ENCODE results near the gene LRRC15.

Gene LRRC15

DNA sequence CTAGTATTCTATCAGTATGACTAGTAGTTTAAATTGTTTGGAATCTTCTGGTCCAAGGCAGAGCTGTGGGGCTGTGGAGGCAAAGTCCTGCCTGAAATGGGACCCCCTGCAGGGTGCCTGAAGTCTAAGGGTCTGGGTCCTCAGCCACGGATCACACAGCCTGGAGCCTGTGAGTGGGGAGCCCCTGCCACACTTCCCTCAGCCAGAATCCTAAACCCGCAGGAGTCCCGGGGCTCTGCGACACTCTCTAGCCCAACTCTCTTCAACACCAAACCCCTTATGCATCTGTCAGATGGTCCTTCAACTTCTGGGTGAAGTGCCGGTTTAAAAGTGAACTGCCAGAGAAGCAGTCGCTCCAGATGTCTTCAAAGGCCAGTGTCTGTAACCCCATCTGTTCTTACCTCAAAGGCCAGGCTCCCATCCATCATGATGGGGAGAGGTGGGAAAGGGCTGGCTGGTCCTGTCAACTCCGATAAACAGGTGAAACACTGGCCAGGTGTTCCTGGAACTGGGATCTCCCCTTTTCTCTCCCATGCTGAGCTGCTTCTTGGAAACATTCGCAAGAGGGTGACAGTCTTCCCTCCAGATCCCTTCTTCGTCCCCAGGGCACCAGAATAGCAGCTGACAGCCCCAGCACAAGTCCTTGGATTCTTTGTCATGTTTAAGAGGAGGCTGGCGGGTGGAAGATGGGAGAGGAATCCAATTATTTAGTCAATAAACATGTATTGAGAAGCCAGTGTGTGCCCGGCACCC lies 64.0 kb downstream of the LRRC15 start:
- no peak for DNase-seq

All from anterior cingulate cortex (tissue), 58 donors.